Activated effector memory CD4-positive, alpha-beta T cell treated with Interleukin-2 at 50 U/mL for 16 hours (primary cell): ENCODE measurements around the gene MID1.

Source experiments
- DNase-seq: peaks from one replicate; pipeline ENCODE4 v3.0.0-alpha.2; 2020

The MID1 gene

DNA sequence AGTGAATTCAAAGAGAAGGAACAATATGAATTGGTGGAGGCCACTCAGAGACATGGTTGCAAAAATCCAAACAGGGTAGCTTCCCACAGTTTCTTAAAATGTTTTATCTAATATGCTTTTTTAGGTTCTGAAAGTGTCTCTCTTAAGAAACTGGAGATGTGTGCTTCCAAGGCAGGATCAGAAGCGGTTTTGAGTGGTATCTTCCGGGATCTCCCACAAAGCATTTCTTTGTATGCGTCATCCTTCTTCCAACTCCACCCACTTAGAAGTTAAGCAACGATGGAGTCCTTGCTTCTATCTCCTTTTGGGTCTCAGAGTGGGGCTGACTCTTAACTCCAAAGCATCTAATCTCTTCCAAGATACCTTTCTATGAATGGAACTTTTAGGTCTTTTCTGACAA lies 196.7 kb downstream of the MID1 start:
- no peak for DNase-seq

DNA sequence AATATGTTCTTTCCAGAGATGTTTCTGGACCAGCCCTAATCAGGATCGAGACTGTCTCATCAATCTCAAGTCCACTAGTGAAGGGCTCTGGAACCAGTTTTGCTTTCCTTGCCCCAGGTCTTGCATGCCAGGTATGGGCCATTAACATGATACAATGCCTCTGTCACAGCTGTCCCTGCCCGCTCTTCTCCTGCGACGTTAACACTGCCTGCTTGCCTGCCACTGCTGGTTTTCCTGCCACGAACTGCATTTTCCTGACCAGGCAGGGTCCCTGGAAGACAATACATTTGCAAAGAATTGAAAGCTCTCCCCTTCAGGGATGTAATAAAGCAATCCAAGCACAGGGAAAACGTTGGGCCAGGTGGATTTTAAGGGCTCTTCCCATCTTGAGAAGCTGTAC lies 200.3 kb downstream of the MID1 start:
- DNase-seq: no peak

DNA sequence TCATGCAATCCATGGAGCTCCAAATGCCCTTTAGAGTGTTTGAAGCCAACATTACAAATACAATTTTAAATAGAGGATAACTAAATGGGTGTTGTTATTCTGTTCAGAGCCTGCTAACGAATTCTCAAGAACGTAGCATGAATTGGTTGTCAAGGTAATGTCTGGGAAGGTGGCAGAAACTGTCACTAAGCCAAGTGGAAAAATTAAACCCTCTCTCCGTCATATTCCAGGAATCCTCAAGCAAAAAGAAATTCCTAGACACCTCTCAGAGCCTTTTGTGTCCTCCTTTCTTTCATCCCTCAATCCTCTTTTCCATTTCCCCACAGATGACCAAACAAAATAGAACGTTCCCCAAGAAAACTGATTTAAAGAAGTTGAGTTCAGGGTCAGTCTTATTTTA lies 204.0 kb downstream of the MID1 start:
- no peak for DNase-seq

DNA sequence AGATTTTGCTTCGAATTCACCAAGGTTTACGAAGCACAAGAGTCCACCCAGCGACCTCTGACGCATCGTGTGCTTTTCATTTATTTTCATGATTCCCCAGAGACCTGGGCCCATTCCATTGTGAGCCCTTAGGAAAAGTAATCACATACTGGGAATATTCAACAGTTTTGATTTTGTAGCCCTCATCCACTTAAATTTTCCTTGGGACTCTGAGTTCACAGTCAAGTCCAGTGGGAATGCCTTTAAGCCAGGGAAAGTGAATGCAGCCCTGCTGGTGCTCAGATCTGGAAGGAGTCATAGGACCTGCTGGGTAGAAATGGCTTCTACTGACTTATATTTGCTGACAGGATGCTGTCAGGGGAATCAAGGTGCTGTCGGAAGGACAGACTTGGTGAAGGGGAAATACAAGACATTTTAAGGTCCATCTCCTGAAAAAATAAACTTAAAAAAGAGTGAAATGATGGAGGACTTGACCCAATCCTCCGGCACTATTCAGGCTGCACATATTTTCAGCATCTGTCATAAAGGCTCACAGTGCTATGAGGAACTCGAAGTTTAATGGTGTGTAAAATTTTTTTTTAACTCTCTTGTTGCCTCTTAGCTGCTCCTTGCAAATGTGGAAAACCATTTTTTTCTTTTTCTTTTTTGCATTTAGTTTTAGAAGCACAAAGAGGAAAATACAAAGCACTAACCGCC lies 204.9 kb downstream of the MID1 start:
- no peak for DNase-seq

DNA sequence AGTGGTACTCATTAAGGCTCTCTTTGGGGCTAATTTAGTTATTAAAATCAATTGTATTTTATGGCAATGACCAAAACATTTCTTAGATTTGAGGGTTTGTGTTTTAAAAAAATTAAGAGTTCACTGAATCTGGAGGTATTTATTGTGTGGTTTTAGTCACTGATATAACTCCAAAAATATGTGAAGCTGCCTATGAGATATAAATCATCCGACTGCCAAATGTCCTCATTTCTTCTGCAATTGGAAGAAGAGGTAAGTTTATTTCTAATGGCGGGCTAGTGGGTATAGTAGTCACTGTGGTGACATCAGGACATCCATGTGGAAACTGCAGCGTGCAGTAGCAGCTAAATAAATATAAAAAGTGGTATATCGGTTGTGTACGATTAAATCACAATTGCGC lies 205.5 kb downstream of the MID1 start:
- DNase-seq: no peak

DNA sequence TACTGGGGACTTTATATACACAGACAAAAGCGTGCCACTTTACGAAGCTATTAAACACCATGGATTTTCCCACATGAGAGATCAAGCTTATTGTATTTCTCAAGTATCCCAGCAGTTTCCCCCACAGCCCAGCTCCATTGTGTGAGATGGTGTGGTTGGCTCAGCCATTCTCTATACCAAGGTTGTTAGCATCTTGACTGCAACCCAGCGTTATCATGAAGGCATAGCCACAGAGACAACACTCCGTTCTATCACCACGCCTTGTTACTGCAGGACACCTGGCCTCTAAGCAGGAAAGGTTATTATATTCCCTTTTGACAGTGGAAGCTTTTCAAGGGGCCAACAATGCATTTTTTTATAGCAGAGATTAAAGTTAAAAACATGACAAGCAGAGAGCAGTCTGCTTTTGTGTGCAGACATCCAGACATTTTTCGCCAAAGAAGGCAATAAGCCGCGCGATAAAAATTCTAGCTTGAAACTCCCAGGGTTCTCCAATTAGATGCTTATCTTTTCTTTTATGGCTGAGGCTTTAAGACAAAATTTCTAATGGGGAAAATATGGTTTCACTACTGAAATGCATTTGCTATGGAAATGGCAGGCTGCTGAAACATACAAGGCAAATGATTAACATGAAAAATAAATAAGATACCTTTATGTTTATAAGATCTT lies 206.1 kb downstream of the MID1 start:
- DNase-seq: no peak

DNA sequence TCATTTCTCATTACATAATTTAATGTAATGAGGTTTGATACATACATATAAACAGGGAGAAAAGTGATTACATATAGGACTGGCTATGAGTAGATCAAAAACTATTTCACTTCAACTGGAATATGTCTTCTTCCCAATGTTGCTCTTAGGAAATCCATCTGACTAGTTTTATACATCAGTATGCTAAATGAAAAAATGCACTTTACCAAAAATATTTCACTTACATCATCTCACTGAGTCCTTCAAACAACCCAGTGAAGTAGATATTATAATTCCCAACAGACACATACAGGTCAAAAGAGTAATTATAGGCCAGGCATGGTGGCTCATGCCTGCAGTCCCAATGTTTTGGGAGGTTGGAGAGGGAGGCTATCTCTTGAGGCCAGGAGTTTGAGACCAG lies 215.9 kb downstream of the MID1 start:
- no peak for DNase-seq

DNA sequence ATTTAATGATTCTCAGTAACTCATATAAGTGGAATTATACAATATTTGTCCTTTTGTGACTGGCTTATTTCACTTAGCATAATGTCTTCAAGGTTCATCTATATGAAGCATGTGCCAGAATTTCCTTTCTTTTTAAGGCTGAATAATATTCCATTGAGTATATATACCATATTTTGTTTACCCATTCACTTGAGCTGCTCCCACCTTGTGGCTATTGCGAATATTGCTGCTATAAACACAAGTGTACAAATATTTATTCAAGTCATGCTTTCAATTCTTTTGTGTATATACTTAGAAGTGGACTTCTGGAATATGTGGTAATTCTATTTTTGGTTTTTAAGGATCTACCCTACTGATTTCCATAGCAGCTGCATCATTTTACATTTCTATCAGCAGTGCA lies 219.1 kb downstream of the MID1 start:
- DNase-seq: no peak

DNA sequence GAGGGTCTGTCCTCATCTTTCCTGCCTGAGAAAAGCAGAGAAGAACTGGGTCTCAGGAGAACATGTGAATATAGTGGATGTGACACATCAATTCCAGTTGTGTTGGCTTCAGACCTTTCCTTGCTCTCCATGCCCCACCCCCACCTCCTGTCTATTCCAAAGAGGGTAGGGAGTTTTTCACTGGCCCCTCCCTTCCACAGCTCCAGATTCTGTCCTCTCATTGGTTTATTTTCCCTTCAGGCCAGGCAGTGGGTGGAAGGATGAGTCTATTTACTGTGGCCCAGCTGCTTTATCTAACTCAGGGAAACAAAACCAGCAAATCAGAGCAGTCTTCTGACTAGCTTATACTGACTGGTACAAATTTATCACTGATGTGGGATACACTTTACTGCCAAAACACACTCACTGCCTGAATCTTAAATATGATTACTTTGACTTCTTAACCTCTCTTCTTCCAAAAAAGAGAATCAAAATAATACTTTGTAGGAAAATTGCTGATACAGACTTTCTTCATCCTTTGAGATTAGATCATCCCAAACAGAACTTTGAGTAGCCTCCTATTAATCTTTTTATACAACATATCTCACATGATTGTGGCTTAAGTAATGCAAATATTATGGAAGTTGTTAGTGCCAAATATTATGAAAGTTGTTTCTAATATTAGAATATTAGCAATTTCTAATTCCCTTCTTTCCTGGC lies 221.2 kb downstream of the MID1 start:
- no peak for DNase-seq

DNA sequence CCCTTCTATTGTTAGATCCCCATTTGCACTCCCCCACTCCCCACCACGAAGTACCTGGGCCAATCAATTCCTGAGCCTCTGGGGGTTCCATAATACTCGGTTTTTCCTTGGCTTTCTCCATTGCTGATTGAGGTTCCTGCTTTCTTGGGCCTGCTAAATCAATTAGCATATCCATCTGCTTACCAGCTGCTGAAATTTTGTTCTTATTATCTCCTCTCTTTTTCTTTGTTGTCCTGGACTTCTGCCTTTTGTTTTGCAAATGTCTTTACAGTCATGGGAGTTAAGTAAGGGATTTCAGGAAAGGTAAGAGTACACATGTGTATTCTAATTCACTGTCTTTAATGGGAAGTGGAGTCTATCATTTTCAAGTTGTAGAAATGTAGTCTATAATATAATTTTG lies 222.2 kb downstream of the MID1 start:
- DNase-seq: no peak

DNA sequence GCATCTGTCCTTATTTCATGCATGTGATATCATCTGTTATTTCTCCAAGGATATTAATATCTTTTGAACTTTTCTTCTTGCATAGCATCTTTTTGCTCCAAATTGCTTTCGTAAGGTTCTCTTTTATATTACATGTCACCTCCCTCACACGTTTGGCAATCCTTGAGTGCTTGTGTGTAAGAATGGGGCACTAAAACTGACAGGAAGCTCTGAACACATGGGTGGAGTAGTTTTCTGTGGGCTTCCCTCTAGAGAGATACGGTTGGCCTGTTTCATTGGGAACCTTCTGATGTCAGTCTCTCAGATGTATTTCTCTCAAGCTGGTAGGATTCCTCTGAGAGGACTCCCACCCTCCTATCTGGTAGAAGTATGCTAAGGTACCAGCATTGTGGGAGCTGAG lies 223.0 kb downstream of the MID1 start:
- no peak for DNase-seq

DNA sequence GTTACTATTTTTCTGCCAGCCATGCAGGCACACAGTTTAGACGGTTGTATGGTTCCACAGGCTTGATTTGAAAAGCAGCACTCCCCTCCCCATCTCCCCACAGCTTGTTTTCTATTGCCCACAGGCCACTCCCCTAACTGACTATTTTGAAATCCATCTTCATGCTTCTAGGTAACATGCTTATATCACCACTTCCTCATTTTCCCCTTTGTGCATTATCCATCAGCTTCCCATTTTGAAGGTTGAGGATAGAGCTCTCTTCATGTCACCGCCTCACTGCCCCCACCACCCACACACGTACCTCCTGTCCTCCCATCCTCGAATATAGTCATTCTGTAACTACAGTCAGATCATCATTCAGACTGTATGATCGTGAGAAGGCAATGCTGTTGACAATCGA lies 224.7 kb downstream of the MID1 start:
- DNase-seq: no peak
